ENCODE data around the gene SGSM2. TPM values are rescaled to one million over a fixed set of nuclear protein-coding genes. Genes with fewer than 3 reads are reported as not detected.

Gene SGSM2
- total and polyA plus RNA-seq, 2 donors (not counting 1 experiment from before 2014, with no cell fraction given), result 139 to 181 TPM

DNA sequence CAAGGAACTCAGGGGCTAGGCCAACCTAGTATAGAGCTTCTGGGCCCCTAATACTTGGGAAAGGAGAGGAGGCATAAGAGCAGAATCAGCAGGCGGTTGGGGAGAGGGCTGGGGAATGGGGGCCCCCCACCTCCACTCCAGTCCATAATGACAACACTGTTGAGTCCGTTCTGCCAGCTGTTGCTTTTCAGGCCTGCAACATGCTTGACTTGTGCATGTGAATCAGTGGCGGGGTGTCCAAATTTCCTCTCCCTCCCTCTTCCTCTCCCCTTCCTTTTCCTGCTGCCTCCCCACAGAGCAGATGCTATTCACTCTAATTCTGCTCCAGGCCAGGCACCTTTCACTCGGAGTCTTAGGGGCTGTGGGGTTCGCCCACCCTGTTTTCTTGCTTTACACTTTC, 31.7 kb downstream of the SGSM2 start:
- Histone ChIP-seq H3K36me3 (replicated peaks in 1 of 2; ENCODE audit: control extremely low read depth in 1 of 2, control insufficient read depth in 1 of 2, extremely low read depth in 1 of 2, insufficient read depth in 2 of 2, low read length in 1 of 2) (peaks cover 0 to 8% of the 10 kb centered on the region in 2 experiments), H3K4me2 (replicated peaks; ENCODE audit: low read depth, low read length, poor library complexity, severe bottlenecking) (no peak overlapping the region), H3K9me3 (ENCODE audit: control extremely low read depth in 1 of 3, control insufficient read depth in 2 of 3, insufficient read depth in 1 of 3, low read length in 2 of 3) (no peaks in the 10 kb centered on the region), H3K4me1 (ENCODE audit: control insufficient read depth in 2 of 2, insufficient read depth in 2 of 2, low read length in 2 of 2) (no peaks in the 10 kb centered on the region), H3K79me2 (ENCODE audit: control insufficient read depth, insufficient read depth, low read length) (no peaks in the 10 kb centered on the region), H3K4me3 (ENCODE audit: control extremely low read depth in 1 of 5, extremely low read depth in 1 of 5, insufficient read depth in 1 of 5, low read depth in 2 of 5, low read length in 4 of 5) (no peak overlapping the region), H2AFZ (ENCODE audit: insufficient read depth, low read depth, low read length, poor library complexity, severe bottlenecking) (no peak overlapping the region), H4K20me1 (ENCODE audit: control insufficient read depth, insufficient read depth, low read length, poor library complexity, severe bottlenecking) (no peaks in the 10 kb centered on the region), H3K27me3 (replicated peaks in 1 of 4; ENCODE audit: control extremely low read depth in 1 of 4, control insufficient read depth in 3 of 4, insufficient read depth in 4 of 4, low read length in 3 of 4) (no peaks in the 10 kb centered on the region), H3K27ac (ENCODE audit: low read length in 2 of 2) (no peak overlapping the region), H3K9ac (ENCODE audit: low read length) (no peak overlapping the region)
- DNase-seq, result no peak
- TF ChIP-seq, protein P1, sequence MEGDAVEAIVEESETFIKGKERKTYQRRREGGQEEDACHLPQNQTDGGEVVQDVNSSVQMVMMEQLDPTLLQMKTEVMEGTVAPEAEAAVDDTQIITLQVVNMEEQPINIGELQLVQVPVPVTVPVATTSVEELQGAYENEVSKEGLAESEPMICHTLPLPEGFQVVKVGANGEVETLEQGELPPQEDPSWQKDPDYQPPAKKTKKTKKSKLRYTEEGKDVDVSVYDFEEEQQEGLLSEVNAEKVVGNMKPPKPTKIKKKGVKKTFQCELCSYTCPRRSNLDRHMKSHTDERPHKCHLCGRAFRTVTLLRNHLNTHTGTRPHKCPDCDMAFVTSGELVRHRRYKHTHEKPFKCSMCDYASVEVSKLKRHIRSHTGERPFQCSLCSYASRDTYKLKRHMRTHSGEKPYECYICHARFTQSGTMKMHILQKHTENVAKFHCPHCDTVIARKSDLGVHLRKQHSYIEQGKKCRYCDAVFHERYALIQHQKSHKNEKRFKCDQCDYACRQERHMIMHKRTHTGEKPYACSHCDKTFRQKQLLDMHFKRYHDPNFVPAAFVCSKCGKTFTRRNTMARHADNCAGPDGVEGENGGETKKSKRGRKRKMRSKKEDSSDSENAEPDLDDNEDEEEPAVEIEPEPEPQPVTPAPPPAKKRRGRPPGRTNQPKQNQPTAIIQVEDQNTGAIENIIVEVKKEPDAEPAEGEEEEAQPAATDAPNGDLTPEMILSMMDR (IDR thresholded peaks at IDR 0.05), result no peak
- no peak for TF ChIP-seq EZH2 (IDR thresholded peaks at IDR 0.05; ENCODE audit: borderline replicate concordance, insufficient read depth, low read depth, low read length, poor library complexity, severe bottlenecking)
- Mint-ChIP-seq H3K27me3 (no peaks in the 10 kb centered on the region), H3K4me1 (no peaks in the 10 kb centered on the region), H3K9me3 (ENCODE audit: insufficient read depth) (no peaks in the 10 kb centered on the region), H3K4me3 (no peak overlapping the region), H3K27ac (no peak overlapping the region)
- intact Hi-C loops (cut with micrococcal nuclease), result no loop called here
- WGBS (ENCODE audit: insufficient coverage), result 89% methylated on average over 4 of the region's 5 CpGs
- ChIA-PET CTCF (interaction anchor here (2.7 kb wide), 1 partner anchor 47 kb away, joined by 11 read pairs; no protein-coding TSS in a partner anchor), POLR2A (no interaction called here)
- ATAC-seq (ENCODE audit: low read depth), result no peak

DNA sequence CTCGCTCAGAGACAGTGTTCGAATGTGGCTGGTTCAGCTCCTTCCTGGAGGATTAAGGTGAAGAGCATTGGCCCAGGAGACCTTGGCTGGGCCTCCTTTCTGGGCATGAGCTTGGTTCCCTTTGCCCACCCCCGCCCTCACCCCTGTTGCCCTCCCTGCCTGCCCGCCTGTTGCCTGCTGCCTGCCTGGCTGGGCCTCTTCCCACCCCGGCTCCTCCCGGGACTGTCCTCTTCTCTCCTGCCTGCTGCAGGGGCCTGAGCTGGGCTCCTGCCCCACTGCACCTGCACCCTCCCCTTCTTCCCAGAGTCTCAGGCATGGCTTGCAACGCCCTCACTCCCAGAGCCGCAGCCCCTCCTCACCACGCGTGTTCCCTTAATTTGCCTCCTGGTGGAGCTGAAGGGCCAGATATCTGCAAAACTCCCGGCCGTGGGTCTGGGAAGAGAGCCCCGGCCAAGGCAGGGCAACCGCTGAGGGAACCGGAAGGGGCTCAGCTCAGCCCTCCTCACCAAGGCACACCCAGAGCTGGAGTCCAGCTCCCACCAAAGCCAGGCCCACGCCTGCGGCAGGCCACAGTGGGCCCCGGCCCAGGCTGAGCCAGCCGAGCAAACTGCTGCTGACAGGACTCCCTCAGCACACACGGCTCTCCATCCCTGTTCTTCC, 32.4 kb downstream of the SGSM2 start:
- Histone ChIP-seq H2AFZ (ENCODE audit: insufficient read depth, low read depth, low read length, poor library complexity, severe bottlenecking) (no peak overlapping the region), H3K27ac (ENCODE audit: low read length in 2 of 2) (no peak overlapping the region), H3K4me2 (replicated peaks; ENCODE audit: low read depth, low read length, poor library complexity, severe bottlenecking) (no peak overlapping the region), H3K4me1 (ENCODE audit: control insufficient read depth in 2 of 2, insufficient read depth in 2 of 2, low read length in 2 of 2) (no peaks in the 10 kb centered on the region), H3K4me3 (ENCODE audit: control extremely low read depth in 1 of 5, extremely low read depth in 1 of 5, insufficient read depth in 1 of 5, low read depth in 2 of 5, low read length in 4 of 5) (no peak overlapping the region), H3K36me3 (replicated peaks in 1 of 2; ENCODE audit: control extremely low read depth in 1 of 2, control insufficient read depth in 1 of 2, extremely low read depth in 1 of 2, insufficient read depth in 2 of 2, low read length in 1 of 2) (peaks cover 0 to 5% of the 10 kb centered on the region in 2 experiments), H3K27me3 (replicated peaks in 1 of 4; ENCODE audit: control extremely low read depth in 1 of 4, control insufficient read depth in 3 of 4, insufficient read depth in 4 of 4, low read length in 3 of 4) (no peaks in the 10 kb centered on the region), H4K20me1 (ENCODE audit: control insufficient read depth, insufficient read depth, low read length, poor library complexity, severe bottlenecking) (no peaks in the 10 kb centered on the region), H3K79me2 (ENCODE audit: control insufficient read depth, insufficient read depth, low read length) (no peaks in the 10 kb centered on the region), H3K9ac (ENCODE audit: low read length) (no peak overlapping the region), H3K9me3 (ENCODE audit: control extremely low read depth in 1 of 3, control insufficient read depth in 2 of 3, insufficient read depth in 1 of 3, low read length in 2 of 3) (no peaks in the 10 kb centered on the region)
- DNase-seq, result no peak
- TF ChIP-seq EZH2 (IDR thresholded peaks at IDR 0.05; ENCODE audit: borderline replicate concordance, insufficient read depth, low read depth, low read length, poor library complexity, severe bottlenecking), result no peak
- ChIA-PET POLR2A (interaction anchor here (1.3 kb wide), 1 partner anchor 32 kb away, joined by 3 read pairs; no protein-coding TSS in a partner anchor), CTCF (interaction anchor here (0.7 to 2.7 kb wide), 3 partner anchors 12 to 47 kb away, joined by 3 to 11 read pairs (median 4); no protein-coding TSS in a partner anchor)
- Mint-ChIP-seq H3K27ac (no peak overlapping the region), H3K4me3 (no peak overlapping the region), H3K27me3 (no peaks in the 10 kb centered on the region), H3K9me3 (ENCODE audit: insufficient read depth) (no peaks in the 10 kb centered on the region), H3K4me1 (no peaks in the 10 kb centered on the region)
- intact Hi-C loops (cut with micrococcal nuclease), result no loop called here
- no peak for ATAC-seq (ENCODE audit: low read depth)
- WGBS (ENCODE audit: insufficient coverage), result 96% methylated on average over 19 of the region's 20 CpGs
